ENCODE results near the gene LAMB3. TPM values are rescaled to one million over a fixed set of nuclear protein-coding genes. Genes with fewer than 3 reads are reported as not detected.

The LAMB3 gene
- total and polyA plus RNA-seq, 4 donors, result 14.6 to 121 (median 68.6) TPM

DNA sequence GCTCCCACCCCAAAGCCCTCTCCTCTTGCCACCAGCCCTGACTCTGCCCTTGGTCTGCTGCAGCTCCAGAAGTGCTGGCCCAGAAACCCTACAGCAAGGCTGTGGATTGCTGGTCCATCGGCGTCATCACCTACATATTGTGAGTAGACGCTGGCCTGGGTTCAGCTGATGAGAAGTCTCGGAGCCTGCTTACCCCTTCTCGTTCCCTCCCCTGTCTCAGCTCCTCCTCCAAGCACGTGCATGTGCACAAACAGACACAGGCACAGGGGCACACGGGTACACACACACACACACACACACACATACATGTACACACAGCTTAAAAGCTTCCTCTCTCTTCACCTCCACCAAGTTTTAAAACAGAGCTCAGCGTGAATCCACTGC is 44.4 kb downstream of the LAMB3 start:
- ATAC-seq (ENCODE audit: insufficient read depth, low FRiP score), result no peak
- no peak overlapping the region for H3K9ac ChIP-seq (ENCODE audit: insufficient read depth in 1 of 2, low read length in 2 of 2)
- WGBS, 2 donors, result 83 to 85% methylated on average over 8 of the region's 8 CpGs
- H3K4me3 ChIP-seq, result no peak overlapping the region
- no peaks in the 10 kb centered on the region for H3K9me3 ChIP-seq (ENCODE audit: control insufficient read depth in 4 of 4, insufficient read depth in 3 of 4, low read length in 3 of 4)
- H3K27ac ChIP-seq (ENCODE audit: low read depth in 1 of 2, low read length in 1 of 2), result no peak overlapping the region
- peaks cover 0 to 41% (median 10%) of the 10 kb centered on the region in 4 donors for H3K36me3 ChIP-seq (ENCODE audit: control insufficient read depth in 4 of 4, insufficient read depth in 4 of 4, low read length in 4 of 4)
- H3K4me1 ChIP-seq (ENCODE audit: control insufficient read depth in 5 of 5, insufficient read depth in 5 of 5, low read length in 5 of 5), result no peaks in the 10 kb centered on the region
- TF ChIP-seq, protein P1, sequence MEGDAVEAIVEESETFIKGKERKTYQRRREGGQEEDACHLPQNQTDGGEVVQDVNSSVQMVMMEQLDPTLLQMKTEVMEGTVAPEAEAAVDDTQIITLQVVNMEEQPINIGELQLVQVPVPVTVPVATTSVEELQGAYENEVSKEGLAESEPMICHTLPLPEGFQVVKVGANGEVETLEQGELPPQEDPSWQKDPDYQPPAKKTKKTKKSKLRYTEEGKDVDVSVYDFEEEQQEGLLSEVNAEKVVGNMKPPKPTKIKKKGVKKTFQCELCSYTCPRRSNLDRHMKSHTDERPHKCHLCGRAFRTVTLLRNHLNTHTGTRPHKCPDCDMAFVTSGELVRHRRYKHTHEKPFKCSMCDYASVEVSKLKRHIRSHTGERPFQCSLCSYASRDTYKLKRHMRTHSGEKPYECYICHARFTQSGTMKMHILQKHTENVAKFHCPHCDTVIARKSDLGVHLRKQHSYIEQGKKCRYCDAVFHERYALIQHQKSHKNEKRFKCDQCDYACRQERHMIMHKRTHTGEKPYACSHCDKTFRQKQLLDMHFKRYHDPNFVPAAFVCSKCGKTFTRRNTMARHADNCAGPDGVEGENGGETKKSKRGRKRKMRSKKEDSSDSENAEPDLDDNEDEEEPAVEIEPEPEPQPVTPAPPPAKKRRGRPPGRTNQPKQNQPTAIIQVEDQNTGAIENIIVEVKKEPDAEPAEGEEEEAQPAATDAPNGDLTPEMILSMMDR (IDR thresholded peaks at IDR 0.05; ENCODE audit: control extremely low read depth, extremely low read depth), result no peak
- no peak for DNase-seq
- no peaks in the 10 kb centered on the region for H3K27me3 ChIP-seq (ENCODE audit: control insufficient read depth in 3 of 3, insufficient read depth in 3 of 3, low read length in 2 of 3)

DNA sequence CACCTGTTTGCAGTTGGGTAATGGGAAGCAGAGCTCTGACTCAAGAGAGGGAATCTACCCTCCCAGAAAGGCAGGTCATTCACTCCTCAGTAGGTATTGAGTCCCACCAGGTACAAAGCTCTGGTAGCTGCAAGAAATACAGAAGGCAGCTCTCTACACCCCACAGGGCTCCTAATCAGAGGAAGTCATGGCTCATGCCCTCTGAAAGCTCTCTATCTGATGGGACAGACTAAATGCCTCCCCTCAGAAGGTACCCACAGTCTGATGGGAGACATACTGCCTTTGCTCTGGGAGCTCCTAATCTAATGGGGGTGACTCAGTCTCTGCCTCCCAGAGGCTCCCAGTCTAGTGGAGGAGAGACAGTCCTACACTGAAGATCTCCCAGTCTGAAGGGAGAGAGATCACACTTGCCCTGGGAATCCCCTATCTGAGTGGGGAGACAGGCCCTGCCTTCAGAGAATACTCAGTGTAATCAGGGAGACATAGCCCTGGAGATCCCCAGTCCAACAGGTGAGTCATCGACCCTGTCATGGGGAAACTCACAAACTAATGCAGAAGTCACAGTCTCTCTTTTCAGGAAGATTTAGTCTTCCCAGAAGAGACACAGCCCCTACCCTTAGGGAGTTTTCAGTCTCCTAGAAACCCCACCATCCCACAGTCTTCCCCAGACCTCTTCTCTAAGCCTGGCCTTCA is 45.0 kb downstream of the LAMB3 start:
- Histone ChIP-seq H3K9ac (ENCODE audit: insufficient read depth in 1 of 2, low read length in 2 of 2) (no peak overlapping the region), H3K27ac (ENCODE audit: low read depth in 1 of 2, low read length in 1 of 2) (no peak overlapping the region), H3K4me1 (ENCODE audit: control insufficient read depth in 5 of 5, insufficient read depth in 5 of 5, low read length in 5 of 5) (peaks cover 0 to 1% (median 0%) of the 10 kb centered on the region in 5 donors), H3K4me3 (no peak overlapping the region), H3K36me3 (ENCODE audit: control insufficient read depth in 4 of 4, insufficient read depth in 4 of 4, low read length in 4 of 4) (peaks cover 0 to 41% (median 10%) of the 10 kb centered on the region in 4 donors), H3K27me3 (ENCODE audit: control insufficient read depth in 3 of 3, insufficient read depth in 3 of 3, low read length in 2 of 3) (no peaks in the 10 kb centered on the region), H3K9me3 (ENCODE audit: control insufficient read depth in 4 of 4, insufficient read depth in 3 of 4, low read length in 3 of 4) (no peaks in the 10 kb centered on the region)
- WGBS, 2 donors, result 68 to 69% methylated on average over 1 of the region's 1 CpG
- DNase-seq (no peak), ATAC-seq (ENCODE audit: insufficient read depth, low FRiP score) (no peak)
- TF ChIP-seq, protein P1 (IDR thresholded peaks at IDR 0.05; ENCODE audit: control extremely low read depth, extremely low read depth), result no peak

- TF ChIP-seq, protein P1 (IDR thresholded peaks at IDR 0.05; ENCODE audit: control extremely low read depth, extremely low read depth), result no peak
- H3K27me3 ChIP-seq (ENCODE audit: control insufficient read depth in 3 of 3, insufficient read depth in 3 of 3, low read length in 2 of 3), result no peaks in the 10 kb centered on the region
- H3K36me3 ChIP-seq (ENCODE audit: control insufficient read depth in 4 of 4, insufficient read depth in 4 of 4, low read length in 4 of 4), result peaks cover 0 to 34% (median 8%) of the 10 kb centered on the region in 4 donors
- no peak for DNase-seq
- no peak overlapping the region for H3K9ac ChIP-seq (ENCODE audit: insufficient read depth in 1 of 2, low read length in 2 of 2)
- peaks cover 0 to 2% (median 0%) of the 10 kb centered on the region in 5 donors for H3K4me1 ChIP-seq (ENCODE audit: control insufficient read depth in 5 of 5, insufficient read depth in 5 of 5, low read length in 5 of 5)
- no peak overlapping the region for H3K4me3 ChIP-seq
- no peak for ATAC-seq (ENCODE audit: insufficient read depth, low FRiP score)
- 86 to 91% methylated on average over 5 of the region's 5 CpGs for WGBS, 2 donors
- H3K9me3 ChIP-seq (ENCODE audit: control insufficient read depth in 4 of 4, insufficient read depth in 3 of 4, low read length in 3 of 4), result no peaks in the 10 kb centered on the region
- H3K27ac ChIP-seq (ENCODE audit: low read depth in 1 of 2, low read length in 1 of 2), result no peak overlapping the region
Observed at GRCh38 chr1:209603877-209604276, 48.3 kb downstream of the LAMB3 start.
